Mesenchymal stem cell (in vitro differentiated cells and primary cell): ENCODE data around the gene MYBL2.

ENCODE experiments used
- DNase-seq: peaks from one replicate; pipeline ENCODE4 v3.0.0-alpha.2; 2013
- H2AFZ ChIP-seq: one replicate; pipeline ENCODE4 v1.6.1; 2013; ENCODE audit warnings: low read depth, mild to moderate bottlenecking, control low read depth, inconsistent platforms, low read length, moderate library complexity
- H2AK5ac ChIP-seq: 2 replicates; pipeline ENCODE4 v1.6.1; 2013; ENCODE audit warnings: low read length, moderate library complexity, mild to moderate bottlenecking, inconsistent platforms; ENCODE audit not compliant: severe bottlenecking
- H2BK120ac ChIP-seq: one replicate; pipeline ENCODE4 v1.6.1; 2013; ENCODE audit warnings: low read depth, mild to moderate bottlenecking, inconsistent platforms, low read length, moderate library complexity
- H2BK12ac ChIP-seq, 2 experiments: one replicate each; pipeline ENCODE4 v1.6.1; 2013; ENCODE audit warnings: inconsistent platforms in 2 of 2, low read length in 2 of 2, mild to moderate bottlenecking in 2 of 2, moderate library complexity in 2 of 2, control low read depth in 1 of 2
- H2BK15ac ChIP-seq: one replicate; pipeline ENCODE4 v1.6.1; 2013; ENCODE audit warnings: mild to moderate bottlenecking, low read depth, inconsistent platforms; ENCODE audit not compliant: poor library complexity, severe bottlenecking
- H2BK5ac ChIP-seq: 2 replicates; pipeline ENCODE4 v1.6.1; 2013; ENCODE audit warnings: low read depth, mild to moderate bottlenecking, low read length, control low read depth, inconsistent platforms; ENCODE audit not compliant: poor library complexity, severe bottlenecking
- H3K14ac ChIP-seq, 2 experiments: one replicate each; pipeline ENCODE4 v1.6.1; 2013; ENCODE audit warnings: inconsistent platforms in 2 of 2, low read length in 2 of 2, control low read depth in 1 of 2, mild to moderate bottlenecking in 1 of 2, moderate library complexity in 1 of 2
- H3K18ac ChIP-seq, 2 experiments: one replicate each; pipeline ENCODE4 v1.6.1; 2013; ENCODE audit warnings: inconsistent platforms in 2 of 2, low read length in 2 of 2, control low read depth in 1 of 2, low read depth in 1 of 2, mild to moderate bottlenecking in 1 of 2
- H3K23ac ChIP-seq, 2 experiments: one replicate each; pipeline ENCODE4 v1.6.1; 2013; ENCODE audit warnings: inconsistent platforms in 2 of 2, low read length in 2 of 2, mild to moderate bottlenecking in 2 of 2, moderate library complexity in 2 of 2, control low read depth in 1 of 2
- H3K27ac ChIP-seq: 2 replicates; pipeline ENCODE4 v1.5.1; 2013; ENCODE audit warnings: mild to moderate bottlenecking, moderate library complexity, low read length, control low read depth, inconsistent platforms; ENCODE audit not compliant: poor library complexity, severe bottlenecking
- H3K27me3 ChIP-seq, 2 experiments: 2 replicates each; pipeline versions ENCODE4 v1.6.1 to v1.7.0; 2013; ENCODE audit warnings: low read length in 2 of 2, mild to moderate bottlenecking in 2 of 2, moderate library complexity in 2 of 2, control low read depth in 1 of 2, inconsistent platforms in 1 of 2; ENCODE audit not compliant: control insufficient read depth in 1 of 2, insufficient read depth in 1 of 2
- H3K36me3 ChIP-seq, 2 experiments: 2 replicates each; pipeline versions ENCODE4 v1.6.1 to v1.7.0; 2013; ENCODE audit warnings: low read length in 2 of 2, control low read depth in 1 of 2, inconsistent platforms in 1 of 2, low read depth in 1 of 2, mild to moderate bottlenecking in 1 of 2; ENCODE audit not compliant: insufficient read depth in 2 of 2, control insufficient read depth in 1 of 2
- H3K4ac ChIP-seq, 2 experiments: one replicate each; pipeline ENCODE4 v1.6.1; 2013; ENCODE audit warnings: inconsistent platforms in 2 of 2, low read length in 2 of 2, mild to moderate bottlenecking in 2 of 2, moderate library complexity in 2 of 2, control low read depth in 1 of 2, low read depth in 1 of 2
- H3K4me1 ChIP-seq: 2 replicates; pipeline ENCODE4 v1.6.1; 2013; ENCODE audit warnings: low read depth, low read length, control low read depth; ENCODE audit not compliant: control insufficient read depth, insufficient read depth
- H3K4me2 ChIP-seq: 2 replicates; pipeline ENCODE4 v1.6.1; 2013; ENCODE audit warnings: low read length, mild to moderate bottlenecking, inconsistent platforms; ENCODE audit not compliant: poor library complexity, severe bottlenecking
- H3K4me3 ChIP-seq, 2 experiments: 2 replicates each; pipeline versions ENCODE4 v1.5.1 to v1.7.0; 2013; ENCODE audit warnings: low read length in 2 of 2, mild to moderate bottlenecking in 2 of 2, control low read depth in 1 of 2, low read depth in 1 of 2; ENCODE audit not compliant: insufficient read depth in 1 of 2
- H3K79me1 ChIP-seq: replicated peaks from 2 replicates; pipeline ENCODE4 v1.6.1; 2013; ENCODE audit warnings: mild to moderate bottlenecking, control low read depth, low read length, inconsistent platforms; ENCODE audit not compliant: poor library complexity, severe bottlenecking
- H3K9ac ChIP-seq: 2 replicates; pipeline ENCODE4 v1.7.0; 2013; ENCODE audit warnings: mild to moderate bottlenecking, low read length, moderate library complexity
- H3K9me3 ChIP-seq: 2 replicates; pipeline ENCODE4 v1.7.0; 2013; ENCODE audit warnings: mild to moderate bottlenecking, low read length; ENCODE audit not compliant: control insufficient read depth
- H4K8ac ChIP-seq: one replicate; pipeline ENCODE4 v1.6.1; 2013; ENCODE audit warnings: inconsistent platforms, mild to moderate bottlenecking, low read length, moderate library complexity
- H4K91ac ChIP-seq: one replicate; pipeline ENCODE4 v1.6.1; 2013; ENCODE audit warnings: mild to moderate bottlenecking, low read length, inconsistent platforms
- WGBS: methylation state at CpG from one replicate; pipeline ENCODE4 v1.1.7; 2013; ENCODE audit warnings: mixed read lengths; 5-methylcytosine and 5-hydroxymethylcytosine counted together

The MYBL2 gene

DNA sequence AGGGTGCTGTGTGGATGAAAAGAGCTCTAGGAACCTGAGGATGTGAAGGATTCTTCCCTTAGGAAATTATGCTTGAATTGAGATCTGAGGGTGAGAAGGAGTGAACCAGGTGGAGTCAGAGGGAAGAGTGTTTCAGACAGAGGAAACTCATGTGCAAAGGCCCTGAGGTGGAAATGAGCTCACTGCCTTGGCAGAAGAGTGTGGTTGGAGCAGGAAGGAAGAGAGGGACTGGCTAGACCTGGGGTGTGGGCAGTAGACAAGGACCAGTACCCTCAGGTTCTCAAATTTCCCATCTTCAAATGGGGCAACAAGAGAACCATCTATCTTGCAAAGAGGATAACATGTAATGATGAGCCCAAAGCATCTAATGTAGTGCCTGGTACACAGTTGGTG is 83.9 kb downstream of the MYBL2 start:
- Histone ChIP-seq H3K4me3 (no peak overlapping the region), H3K27ac (no peak overlapping the region), H3K36me3 (no peaks in the 10 kb centered on the region), H3K4me1 (peaks cover 16% of the 10 kb centered on the region), H3K27me3 (peaks cover 0 to 3% of the 10 kb centered on the region in 2 experiments), H3K4ac (peak overlapping the region in 1 of 2 experiments; percentile 32), H2BK120ac (no peak overlapping the region), H2BK12ac (peak overlapping the region; percentile 57 to 91), H3K9me3 (no peaks in the 10 kb centered on the region), H4K91ac (peak overlapping the region; percentile 76), H2AFZ (peak overlapping the region; percentile 29), H3K4me2 (no peak overlapping the region), H2BK5ac (no peak overlapping the region), H3K14ac (no peak overlapping the region), H2AK5ac (no peak overlapping the region), H3K79me1 (no peaks in the 10 kb centered on the region), H3K9ac (no peak overlapping the region), H2BK15ac (no peak overlapping the region), H4K8ac (peak overlapping the region; percentile 12), H3K23ac (no peak overlapping the region), H3K18ac (peak overlapping the region; percentile 25 to 51)
- DNase-seq = no peak

GRCh38 chr20:43751167-43752050 is 84.5 kb downstream of the MYBL2 start:
- H3K9me3 ChIP-seq = no peaks in the 10 kb centered on the region
- DNase-seq = peak; percentile 64
- H3K79me1 ChIP-seq = no peaks in the 10 kb centered on the region
- peak overlapping the region; percentile 31 to 89 for H3K18ac ChIP-seq
- H3K27ac ChIP-seq = no peak overlapping the region
- no peak overlapping the region for H3K4me2 ChIP-seq
- peak overlapping the region; percentile 98 for H2BK120ac ChIP-seq
- H4K8ac ChIP-seq = peak overlapping the region; percentile 87
- H3K14ac ChIP-seq = no peak overlapping the region
- no peak overlapping the region for H3K4me3 ChIP-seq
- H4K91ac ChIP-seq = peak overlapping the region; percentile 76
- no peak overlapping the region for H2BK5ac ChIP-seq
- peak overlapping the region; percentile 20 for H2AK5ac ChIP-seq
- H3K4me1 ChIP-seq = peaks cover 16% of the 10 kb centered on the region
- H2AFZ ChIP-seq = peak overlapping the region; percentile 29
- no peak overlapping the region for H3K9ac ChIP-seq
- peak overlapping the region; percentile 87 to 91 for H2BK12ac ChIP-seq
- H3K36me3 ChIP-seq = no peaks in the 10 kb centered on the region
- no peak overlapping the region for H2BK15ac ChIP-seq
- H3K27me3 ChIP-seq = peaks cover 0 to 3% of the 10 kb centered on the region in 2 experiments
- peak overlapping the region; percentile 7 to 74 for H3K4ac ChIP-seq
- 87% methylated on average over 11 of the region's 11 CpGs for WGBS
- H3K23ac ChIP-seq = no peak overlapping the region

DNA sequence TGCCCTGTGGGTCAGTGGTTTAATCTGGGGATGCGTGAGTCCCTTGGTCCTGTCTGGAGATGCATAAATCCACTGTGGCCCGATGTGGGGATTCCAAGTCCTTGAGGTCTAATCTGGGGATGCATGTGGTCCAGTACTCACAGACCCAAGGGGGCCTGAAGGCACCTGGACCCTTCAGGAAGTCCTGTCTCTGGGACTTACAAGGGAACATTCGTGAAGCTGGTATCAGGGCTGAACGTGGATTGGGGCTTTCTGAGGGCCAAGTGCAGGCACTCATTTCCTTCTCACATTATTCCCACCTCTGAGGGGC is 85.1 kb downstream of the MYBL2 start:
- peak overlapping the region; percentile 87 for H4K91ac ChIP-seq
- no peak overlapping the region for H2BK5ac ChIP-seq
- H3K23ac ChIP-seq = no peak overlapping the region
- 93% methylated on average over 4 of the region's 4 CpGs for WGBS
- no peak overlapping the region for H3K4me2 ChIP-seq
- DNase-seq = no peak
- H2AK5ac ChIP-seq = peak overlapping the region; percentile 89
- no peak overlapping the region for H2AFZ ChIP-seq
- peak overlapping the region; percentile 98 for H2BK120ac ChIP-seq
- H3K4me1 ChIP-seq = peaks cover 16% of the 10 kb centered on the region
- H2BK12ac ChIP-seq = peak overlapping the region; percentile 51 to 87
- H4K8ac ChIP-seq = peak overlapping the region; percentile 87
- peaks cover 0 to 2% of the 10 kb centered on the region in 2 experiments for H3K27me3 ChIP-seq
- peak overlapping the region; percentile 31 to 89 for H3K18ac ChIP-seq
- no peak overlapping the region for H3K9ac ChIP-seq
- H3K27ac ChIP-seq = no peak overlapping the region
- no peaks in the 10 kb centered on the region for H3K9me3 ChIP-seq
- H3K14ac ChIP-seq = peak overlapping the region in 1 of 2 experiments; percentile 38
- H2BK15ac ChIP-seq = no peak overlapping the region
- H3K79me1 ChIP-seq = no peaks in the 10 kb centered on the region
- peak overlapping the region; percentile 73 to 74 for H3K4ac ChIP-seq
- no peaks in the 10 kb centered on the region for H3K36me3 ChIP-seq
- H3K4me3 ChIP-seq = no peak overlapping the region

GRCh38 chr20:43752561-43753301 is 85.8 kb downstream of the MYBL2 start:
- Histone ChIP-seq H3K36me3 (no peaks in the 10 kb centered on the region), H3K4ac (peak overlapping the region; percentile 35 to 88), H2BK15ac (peak overlapping the region; percentile 2), H3K9me3 (no peaks in the 10 kb centered on the region), H3K4me1 (peaks cover 16% of the 10 kb centered on the region), H3K4me2 (no peak overlapping the region), H3K27me3 (no peaks in the 10 kb centered on the region), H4K8ac (peak overlapping the region; percentile 91), H2AK5ac (no peak overlapping the region), H3K4me3 (no peak overlapping the region), H3K23ac (no peak overlapping the region), H3K27ac (no peak overlapping the region), H3K14ac (no peak overlapping the region), H3K9ac (no peak overlapping the region), H2BK5ac (no peak overlapping the region), H3K79me1 (no peaks in the 10 kb centered on the region), H2BK12ac (peak overlapping the region; percentile 79 to 84), H2BK120ac (peak overlapping the region; percentile 98), H4K91ac (peak overlapping the region; percentile 69), H3K18ac (peak overlapping the region; percentile 89), H2AFZ (no peak overlapping the region)
- DNase-seq = peak; percentile 94
- whole genome bisulfite sequencing = 66% methylated on average over 12 of the region's 13 CpGs
